Hippocampal formation (tissue), 2 donors: ENCODE measurements around the gene PARVA.

Experiments
- DNase-seq, 2 donors: peaks; one replicate each; lab custom pipeline; 2025; lab: John Stamatoyannopoulos, UW

The PARVA gene

GRCh38 chr11:12403997-12404350, 26.6 kb downstream of the PARVA start:
- no peak for DNase-seq

- no peak for DNase-seq
Observed at GRCh38 chr11:12404436-12404835, 27.1 kb downstream of the PARVA start.

- DNase-seq, result no peak
Observed at GRCh38 chr11:12408156-12408770, 30.9 kb downstream of the PARVA start.

GRCh38 chr11:12409621-12410005, 32.2 kb downstream of the PARVA start:
- DNase-seq, result no peak

GRCh38 chr11:12410006-12410728, 32.8 kb downstream of the PARVA start:
- DNase-seq, result peak in 1 of 2 donors; percentile 39

GRCh38 chr11:12411393-12411792, 34.0 kb downstream of the PARVA start:
- DNase-seq, result no peak

GRCh38 chr11:12411806-12412727, 34.7 kb downstream of the PARVA start:
- peak in 1 of 2 donors; percentile 32 for DNase-seq

GRCh38 chr11:12413141-12414052, 36.0 kb downstream of the PARVA start:
- no peak for DNase-seq

GRCh38 chr11:12414611-12415010, 37.2 kb downstream of the PARVA start:
- DNase-seq, result no peak

GRCh38 chr11:12415342-12415966, 38.1 kb downstream of the PARVA start:
- DNase-seq, result no peak

- DNase-seq, result no peak
Observed at GRCh38 chr11:12416552-12416951, 39.2 kb downstream of the PARVA start.

- DNase-seq, result no peak
Observed at GRCh38 chr11:12417691-12418611, 40.6 kb downstream of the PARVA start.

- DNase-seq, result no peak
Observed at GRCh38 chr11:12420040-12420439, 42.7 kb downstream of the PARVA start.

GRCh38 chr11:12420706-12421105, 43.3 kb downstream of the PARVA start:
- DNase-seq, result no peak

GRCh38 chr11:12421386-12421785, 44.0 kb downstream of the PARVA start:
- DNase-seq, result no peak

GRCh38 chr11:12426176-12426575, 48.8 kb downstream of the PARVA start:
- no peak for DNase-seq

GRCh38 chr11:12429155-12429554, 51.8 kb downstream of the PARVA start:
- DNase-seq, result no peak

- no peak for DNase-seq
Observed at GRCh38 chr11:12430351-12430750, 53.0 kb downstream of the PARVA start.

GRCh38 chr11:12430954-12431595, 53.7 kb downstream of the PARVA start:
- no peak for DNase-seq

GRCh38 chr11:12432507-12432906, 55.1 kb downstream of the PARVA start:
- DNase-seq, result no peak
